HG02678 (cell line): Measurements from ENCODE around the gene CA10.

Experiments used
- ATAC-seq: cut with Tn5 transposase; IDR thresholded peaks from one replicate; pipeline ENCODE4 v1.9.1; 2021; ENCODE audit warnings: mild to moderate bottlenecking, moderate library complexity; ENCODE audit not compliant: unreplicated experiment

Gene CA10

DNA sequence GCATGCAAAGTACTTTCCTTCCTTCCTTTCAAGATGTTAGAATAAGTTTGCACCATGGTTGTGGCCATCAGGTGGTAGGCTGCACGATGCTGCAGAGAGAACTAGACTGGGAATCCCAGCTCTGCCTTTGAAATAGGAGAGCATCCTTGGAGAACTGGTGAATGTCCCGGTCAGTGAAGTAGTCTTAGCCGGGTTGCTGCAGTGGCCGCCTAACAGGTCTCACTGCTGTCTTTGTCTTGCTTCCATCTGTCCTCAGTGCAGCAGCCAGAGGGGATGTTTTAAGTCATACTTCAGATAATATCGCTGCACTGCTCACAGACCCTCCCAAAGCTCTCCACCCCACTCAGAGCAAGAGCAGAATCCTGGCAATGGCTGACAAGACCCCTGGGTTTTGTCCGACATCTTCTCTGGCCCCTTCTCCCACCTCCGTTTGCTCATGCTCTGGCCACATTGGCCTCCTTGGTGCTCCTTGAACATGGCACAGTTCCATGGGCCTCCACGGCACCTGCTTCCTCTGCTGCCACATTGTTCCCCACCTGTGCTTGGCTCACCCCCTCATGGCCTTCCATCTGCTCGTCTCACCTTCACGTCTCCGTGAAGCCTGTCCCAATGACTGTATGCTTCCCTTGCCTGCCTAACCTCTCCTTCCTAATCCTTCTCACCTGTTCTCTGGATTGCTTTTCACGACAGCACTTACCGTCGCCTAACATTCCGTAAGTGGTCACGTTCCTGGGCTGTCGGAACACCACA lies 458.3 kb downstream of the CA10 start:
- no peak for ATAC-seq

DNA sequence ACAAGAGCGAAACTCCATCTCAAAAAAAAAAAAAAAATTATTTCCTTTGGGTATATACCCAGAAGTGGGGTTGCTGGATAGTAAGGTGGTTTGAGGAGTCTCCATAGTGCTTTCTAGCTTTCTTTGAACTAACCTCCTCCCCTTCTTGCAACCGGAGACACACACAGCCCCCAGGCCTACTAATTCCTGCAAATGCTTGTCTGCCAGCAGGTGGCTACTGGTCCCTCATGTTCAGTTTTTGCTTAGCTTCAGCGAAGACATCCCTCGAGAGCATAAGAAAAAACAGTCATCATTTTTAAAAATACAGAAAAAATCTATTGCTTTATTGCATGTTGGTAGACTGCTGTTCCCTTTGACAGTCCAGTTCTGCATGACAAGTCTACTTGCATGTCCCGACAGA lies 459.2 kb downstream of the CA10 start:
- ATAC-seq, result no peak

DNA sequence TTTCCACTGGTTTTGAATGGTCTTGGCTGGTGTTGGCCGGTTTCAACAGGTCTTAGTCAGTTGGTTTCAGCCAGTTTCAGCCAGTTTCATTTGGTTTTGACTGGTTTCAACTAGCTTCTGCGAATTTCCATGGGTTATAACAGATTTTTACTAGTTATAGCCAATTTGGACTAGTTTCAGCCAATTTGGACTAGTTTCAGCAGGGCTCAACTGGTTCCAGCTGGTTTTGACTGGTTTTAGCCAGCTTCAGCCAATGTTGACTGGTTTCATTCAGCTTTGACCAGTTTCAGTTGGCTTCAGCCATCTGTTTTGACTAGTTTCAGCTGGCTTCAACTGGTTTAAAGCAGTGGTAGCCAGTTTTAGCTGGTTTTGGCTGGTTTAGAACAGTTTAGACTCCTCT lies 465.6 kb downstream of the CA10 start:
- ATAC-seq, result no peak

DNA sequence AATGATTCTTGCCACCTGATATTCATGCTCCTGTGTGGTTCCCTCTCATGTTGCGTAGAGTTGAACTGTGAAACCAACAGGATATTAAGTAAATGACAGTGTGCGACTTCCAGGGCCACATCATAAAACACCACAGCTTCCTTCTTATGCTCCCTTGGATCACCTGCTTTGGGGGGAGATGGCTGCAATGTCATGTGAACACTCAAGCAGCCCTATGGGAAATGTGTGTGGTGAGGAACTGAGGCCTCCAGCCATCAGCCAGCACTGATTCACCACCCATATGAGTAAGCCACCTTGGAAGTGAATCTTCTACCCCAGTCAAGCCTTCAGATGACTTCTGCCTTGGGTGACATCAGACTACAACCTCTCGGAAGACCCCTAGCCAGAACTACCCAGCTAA lies 470.6 kb downstream of the CA10 start:
- no peak for ATAC-seq

DNA sequence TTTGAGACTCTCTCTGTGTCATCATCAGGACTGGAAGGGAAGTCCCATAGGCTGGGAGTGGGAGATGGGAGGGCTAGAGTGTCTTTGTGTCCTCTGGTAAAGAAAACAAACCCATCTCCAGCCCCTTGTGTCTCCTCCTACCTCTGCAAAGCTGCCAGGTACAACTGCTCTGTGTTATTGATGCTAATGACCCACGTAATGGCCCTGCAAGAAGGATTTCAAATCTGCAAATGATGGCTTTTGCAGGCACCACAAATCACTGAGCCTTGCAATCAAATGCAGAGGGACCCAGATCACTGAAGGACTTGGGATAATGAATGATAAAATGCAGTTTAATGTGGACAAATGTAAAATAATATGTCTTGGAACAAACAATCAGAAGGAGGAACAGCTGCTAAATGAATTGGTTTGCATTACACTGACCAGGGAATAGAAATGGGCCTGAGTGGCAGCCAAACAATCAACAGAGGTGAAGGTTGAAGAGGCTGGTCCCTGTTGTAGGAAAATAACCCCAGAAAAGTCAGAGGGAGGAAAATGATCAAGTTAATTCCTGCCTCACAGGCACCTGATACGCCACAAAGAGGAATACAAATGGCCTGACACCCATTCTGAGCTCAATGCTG lies 473.1 kb downstream of the CA10 start:
- no peak for ATAC-seq

DNA sequence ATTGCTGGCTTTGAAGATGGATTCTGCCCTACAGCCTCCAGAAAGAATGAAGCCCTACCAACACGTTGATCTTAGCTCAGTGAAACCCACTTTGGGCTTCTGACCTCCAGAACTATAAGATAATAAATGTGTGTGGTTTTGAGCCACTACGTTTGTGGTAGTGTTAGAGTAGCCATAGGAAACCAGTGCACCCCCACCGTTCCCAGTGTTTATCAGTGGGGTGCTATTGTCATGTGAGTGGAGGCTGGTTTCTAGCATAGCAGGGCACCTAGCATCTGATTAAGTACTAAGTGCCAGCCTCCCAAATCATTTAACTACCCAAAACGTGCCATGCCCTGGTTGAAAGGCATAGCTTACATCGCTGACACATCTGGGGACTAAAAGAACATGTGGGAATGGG lies 474.3 kb downstream of the CA10 start:
- no peak for ATAC-seq

DNA sequence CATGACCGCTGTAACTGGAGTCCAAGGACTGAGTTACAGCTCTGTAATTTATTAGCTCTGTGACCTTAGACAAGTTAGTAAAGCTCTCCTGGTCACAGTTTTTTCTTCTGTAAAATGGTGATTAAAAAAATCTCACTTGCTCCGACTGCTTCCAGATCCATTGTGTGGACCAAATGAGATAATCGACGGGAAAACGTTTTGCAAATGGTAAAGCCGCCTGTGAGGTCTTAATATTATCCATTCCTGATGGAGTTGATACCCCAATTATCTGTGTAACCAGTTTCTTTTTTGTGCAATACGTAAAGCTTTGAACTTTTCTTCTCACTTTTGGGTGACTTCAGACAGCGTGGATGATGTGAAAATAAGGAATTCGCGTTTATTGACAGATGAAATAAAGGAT lies 475.2 kb downstream of the CA10 start:
- no peak for ATAC-seq

DNA sequence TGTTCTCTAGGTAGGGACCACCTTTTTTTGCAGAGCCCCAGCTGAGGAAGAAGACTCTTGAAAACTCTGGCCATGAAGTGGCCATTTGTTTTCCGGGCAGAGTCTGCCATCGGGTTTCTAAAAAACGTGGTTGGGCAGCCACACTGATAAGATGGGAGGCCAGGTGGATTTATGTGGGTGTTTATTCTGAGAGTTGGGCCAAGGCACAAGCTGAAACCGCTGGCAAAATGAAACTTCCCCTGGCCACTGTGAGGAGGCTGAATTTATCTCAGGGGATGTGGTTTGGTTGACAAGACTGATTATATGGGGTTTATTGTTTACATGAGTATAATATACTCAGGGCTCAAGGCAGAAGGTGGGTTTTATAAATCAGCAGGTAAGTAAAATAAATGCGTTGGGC lies 476.4 kb downstream of the CA10 start:
- no peak for ATAC-seq

DNA sequence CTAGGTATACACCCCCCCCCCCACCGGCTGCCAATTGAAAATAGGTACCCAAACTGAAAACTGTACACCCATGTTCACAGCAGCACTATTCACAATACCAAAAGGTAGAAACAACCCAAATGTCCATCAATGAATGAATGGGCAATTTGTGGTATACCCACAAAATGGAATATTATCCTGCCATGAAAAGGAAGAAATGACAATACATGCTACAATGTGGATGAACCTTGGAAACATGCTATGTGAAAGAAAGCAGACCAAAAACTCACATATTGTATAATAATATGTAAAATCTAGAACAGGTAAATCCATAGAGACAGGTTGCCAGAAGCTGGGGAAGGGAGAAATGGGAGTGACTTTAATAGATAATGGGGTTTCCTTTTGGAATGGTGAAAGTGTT lies 480.6 kb downstream of the CA10 start:
- no peak for ATAC-seq

DNA sequence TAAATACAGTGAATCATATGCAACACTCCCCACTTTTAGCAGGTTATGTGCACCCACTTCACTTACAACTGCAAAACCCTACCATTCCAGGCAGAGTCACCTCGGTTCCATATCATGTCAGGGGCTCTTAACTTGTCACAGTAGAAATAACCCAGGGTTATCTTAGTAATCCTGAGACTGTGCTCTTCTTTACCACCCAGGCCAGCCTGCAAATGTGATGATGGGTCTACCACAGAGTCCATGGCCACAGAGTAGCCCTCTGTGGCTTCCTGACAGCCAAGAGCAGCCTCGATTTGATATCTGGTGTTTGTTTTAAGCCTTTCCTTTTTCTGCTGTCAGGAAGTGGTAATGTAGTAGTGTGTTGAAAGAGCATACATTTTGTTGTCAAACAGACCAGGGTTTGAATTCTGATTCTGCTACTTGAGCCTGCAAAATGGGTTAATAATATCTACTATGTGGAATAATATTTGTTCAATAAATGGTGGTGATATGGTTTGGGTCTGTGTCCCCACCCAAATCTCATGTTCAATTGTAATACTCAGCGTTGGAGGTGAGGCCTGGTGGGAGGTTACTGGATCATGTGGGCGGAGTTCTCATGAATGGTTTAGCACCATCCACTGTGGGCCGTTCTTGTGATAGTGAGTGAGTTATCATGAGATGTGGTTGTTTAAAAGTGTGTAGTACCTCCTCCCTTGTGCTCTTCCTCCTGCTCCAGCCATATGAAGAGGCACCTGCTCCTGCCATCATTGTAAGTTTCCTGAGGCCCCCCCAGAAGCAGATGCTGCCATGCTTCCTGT lies 481.6 kb downstream of the CA10 start:
- no peak for ATAC-seq

DNA sequence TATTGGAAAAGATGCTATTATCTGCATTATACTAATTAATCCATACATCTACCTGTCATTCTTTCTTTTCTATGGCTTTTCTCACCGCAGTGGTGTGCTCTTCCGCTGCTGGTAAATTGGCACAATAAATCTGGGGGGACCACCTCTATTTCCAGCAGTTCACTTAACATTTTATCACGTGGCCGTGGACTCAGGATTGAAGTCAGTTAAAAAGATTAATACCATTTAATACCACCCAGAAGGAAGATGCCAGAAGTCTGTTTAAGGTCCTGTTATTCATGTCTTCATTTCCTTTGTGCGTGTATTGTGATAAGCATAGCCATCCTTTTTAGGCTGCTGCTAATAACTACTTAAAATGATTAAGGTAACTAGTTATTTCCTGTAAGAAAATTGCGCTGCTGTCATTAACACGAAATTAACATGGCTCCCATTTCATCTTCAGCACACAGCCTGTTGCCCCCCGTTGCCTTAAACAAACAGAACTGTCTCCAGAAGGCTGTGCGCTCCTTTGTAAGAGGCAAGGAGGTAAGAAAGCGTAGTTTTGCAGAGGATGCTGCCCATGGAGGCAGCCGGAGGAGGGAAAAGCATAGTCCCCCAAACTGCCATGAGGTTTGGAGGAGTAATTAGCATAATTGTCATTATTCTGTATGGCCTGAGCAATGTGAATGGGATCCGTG lies 483.8 kb downstream of the CA10 start:
- ATAC-seq, result no peak

DNA sequence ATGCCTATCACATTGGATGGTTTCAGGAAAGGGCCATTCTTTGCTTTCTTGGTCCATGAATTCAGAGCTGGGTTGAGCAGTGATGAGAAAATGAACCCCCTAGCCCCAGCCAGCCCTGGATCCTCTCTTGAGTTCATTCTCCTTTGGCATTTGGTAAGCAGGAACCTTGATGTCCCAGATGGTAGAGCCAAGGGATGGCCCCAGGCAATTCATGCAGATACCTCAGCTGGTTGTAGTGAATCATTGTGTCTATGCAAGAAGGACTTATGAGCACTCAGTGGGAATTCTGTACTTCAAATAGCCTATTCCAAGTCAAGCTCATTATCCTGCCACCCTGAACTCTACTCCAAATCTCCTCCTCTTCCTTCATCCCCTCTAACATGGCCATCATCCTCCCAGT lies 485.4 kb downstream of the CA10 start:
- no peak for ATAC-seq

DNA sequence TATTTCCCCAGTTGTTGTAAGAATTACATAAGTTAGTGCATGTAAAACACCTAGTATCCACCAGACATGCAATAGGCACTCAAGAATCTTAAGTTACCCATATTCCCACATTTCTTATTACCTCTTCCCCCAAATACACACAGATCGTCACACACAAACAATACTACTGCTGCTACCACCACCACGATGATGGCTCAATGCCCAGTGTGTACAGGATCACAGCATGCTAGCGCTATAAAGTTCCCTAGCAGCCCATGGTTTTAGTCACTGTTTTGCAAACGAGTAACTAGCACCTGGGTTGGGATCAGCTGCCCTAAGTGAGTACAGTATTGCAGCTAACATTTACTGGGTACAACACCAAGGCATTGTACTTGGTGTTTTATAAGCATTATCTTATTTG lies 486.4 kb downstream of the CA10 start:
- ATAC-seq, result no peak

DNA sequence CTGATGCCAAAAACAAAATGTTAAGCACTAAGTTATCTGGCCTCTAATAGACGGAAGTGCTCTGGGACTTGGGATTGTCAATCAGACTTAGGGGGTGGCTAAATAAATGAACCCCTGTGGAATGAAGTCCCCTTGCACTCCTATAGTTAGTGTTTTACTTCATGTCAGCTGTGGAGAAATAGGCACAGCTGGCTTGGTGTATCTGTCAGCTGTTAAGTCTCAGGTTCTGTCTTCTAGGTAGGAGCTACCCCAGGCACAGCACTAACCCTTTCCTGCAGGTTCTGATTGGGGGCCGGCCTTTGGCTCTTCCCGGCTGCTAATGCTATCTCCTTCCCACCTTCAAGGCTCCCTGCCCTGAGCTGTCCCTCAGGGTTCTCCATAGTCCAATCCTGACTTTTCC lies 487.6 kb downstream of the CA10 start:
- no peak for ATAC-seq

DNA sequence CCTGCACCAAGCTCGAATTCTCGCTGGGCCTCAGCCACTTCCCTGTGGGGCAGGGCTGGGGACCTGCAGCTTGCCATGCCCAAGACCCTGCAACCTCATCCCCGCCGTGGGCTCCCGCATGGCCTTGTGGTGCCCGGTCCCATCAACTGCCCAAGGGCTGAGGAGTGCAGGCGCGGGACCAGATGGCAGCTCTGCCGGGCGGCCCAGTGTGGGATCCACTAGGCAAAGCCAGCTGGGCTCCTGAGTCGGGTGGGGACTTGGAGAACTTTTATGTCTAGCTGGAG lies 489.6 kb downstream of the CA10 start:
- ATAC-seq, result no peak

DNA sequence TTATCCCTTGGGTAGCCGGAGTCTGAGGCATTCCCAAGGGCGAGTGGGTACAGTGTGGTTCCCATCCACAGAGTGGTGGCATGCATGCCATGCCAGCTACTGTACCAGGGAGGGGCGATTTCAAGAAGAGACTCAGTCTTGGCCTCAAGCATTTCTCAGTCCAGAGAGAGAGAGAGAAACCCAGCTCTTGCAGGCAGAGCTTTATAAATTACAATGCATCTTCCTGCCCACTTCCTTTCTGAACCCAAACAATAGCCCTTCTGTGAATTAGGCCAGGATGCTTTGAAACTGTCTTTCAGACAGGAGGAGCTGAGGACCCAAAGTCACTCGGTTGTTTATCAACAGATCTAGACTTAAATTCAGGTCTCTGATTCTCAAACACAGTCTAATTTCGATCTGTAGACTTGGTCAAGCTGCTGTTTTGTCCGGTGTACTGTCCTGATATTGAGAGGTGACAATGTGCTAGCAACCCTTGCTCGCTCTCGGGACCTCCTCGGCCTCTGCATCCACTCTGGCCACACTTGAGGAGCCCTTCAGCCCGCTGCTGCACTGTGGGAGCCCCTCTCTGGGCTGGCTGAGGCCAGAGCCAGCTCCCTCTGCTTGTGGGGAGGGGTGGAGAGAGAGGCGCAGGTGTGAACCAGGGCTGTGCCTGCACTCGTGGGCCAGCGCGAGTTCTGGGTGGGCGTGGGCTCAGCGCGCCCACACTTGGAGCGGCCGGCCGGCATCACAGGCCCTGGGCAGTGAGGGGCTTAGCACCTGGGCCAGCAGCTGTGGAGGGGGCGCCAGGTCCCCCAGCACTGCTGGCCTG lies 490.2 kb downstream of the CA10 start:
- ATAC-seq, result no peak

DNA sequence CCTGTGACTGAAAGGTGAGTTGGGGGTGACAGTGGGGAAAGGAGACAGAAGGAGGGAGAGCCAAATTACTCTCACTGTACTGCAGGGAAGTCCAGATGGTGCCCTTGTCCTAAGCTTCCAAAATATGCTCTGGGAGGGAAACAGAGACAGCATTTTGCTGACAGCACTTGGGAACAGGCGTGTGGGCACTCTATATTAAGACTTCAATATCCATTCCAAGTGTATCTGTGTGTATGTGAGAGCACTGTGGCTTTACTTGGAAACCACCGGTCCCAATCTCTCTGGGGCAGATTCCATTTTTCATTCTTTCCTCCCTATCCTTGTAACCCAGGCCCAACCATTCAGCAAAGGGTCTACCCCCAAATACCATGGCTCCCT lies 490.8 kb downstream of the CA10 start:
- ATAC-seq, result no peak

DNA sequence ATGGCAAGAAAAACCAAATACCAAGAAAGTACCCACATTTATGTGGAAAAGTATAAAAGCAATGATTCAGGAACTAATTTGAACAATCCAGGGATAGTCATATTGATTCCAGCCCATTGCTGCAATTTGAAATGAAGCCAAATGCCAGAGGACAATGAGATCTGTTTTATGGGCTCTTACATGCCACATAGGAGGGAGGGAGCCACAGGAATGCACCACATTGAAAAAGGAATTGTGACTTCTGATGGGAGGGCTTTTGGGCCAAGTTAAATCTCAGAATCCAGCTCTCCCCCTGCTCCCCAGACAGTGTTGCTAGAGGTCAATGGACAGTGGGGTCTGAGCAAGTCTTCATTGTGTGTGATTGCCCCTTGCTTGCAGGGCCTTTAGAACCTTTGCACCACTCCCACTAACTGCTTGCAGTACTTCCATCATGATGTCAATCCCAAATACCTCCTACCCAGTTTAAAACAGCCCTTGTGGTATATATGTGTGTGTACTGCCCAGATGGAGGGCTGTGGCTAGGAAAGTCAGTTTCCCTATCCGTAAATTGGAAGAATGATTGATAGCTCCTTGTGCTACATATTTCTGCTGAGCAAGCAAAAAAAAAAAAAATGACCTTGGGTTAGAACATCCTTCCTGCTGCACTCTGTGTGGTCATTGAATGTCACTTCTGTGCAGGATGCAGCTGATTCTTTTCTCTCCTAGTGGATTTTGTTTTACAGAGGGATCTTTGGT lies 491.4 kb downstream of the CA10 start:
- no peak for ATAC-seq

DNA sequence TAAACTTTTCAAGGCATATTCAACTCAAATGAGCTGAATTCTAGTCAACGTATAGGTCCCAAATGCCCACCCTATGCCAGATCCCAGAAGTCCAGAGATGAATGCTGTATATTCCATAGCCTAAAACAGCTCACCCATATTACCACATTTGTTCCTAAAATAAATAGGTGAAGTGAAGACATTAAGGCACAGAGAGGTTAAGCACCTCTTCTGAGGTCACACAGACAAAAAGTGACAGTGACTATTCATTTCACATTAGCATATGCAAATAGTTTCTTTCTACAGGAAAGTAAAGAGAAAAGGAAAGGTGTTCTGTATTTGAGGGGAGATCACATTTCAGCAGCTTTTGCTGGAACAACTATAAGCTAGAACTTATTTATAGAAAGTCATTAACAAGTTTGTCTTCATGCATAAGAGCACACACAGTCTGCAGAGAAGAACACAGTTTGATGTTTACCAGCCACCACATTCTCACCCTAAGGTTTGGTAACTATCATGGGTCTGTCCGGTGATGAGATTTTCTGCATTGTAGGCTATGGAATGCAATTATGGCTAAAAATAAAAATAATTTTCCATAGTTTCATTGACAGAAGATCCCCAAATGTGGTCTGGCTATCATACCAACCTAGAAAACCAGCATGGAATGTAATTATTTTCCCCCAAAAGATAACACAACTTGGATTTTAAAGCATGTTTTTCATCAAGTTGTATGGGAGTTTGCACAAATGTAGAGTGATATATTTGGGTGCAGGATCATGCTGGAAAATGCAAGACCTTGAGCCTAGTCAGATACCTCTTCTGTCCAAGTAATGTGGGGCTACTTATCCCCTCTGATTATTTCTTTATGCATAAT lies 496.1 kb downstream of the CA10 start:
- no peak for ATAC-seq
